Measurements from ENCODE around the gene ADAMTSL1.

Gene ADAMTSL1

DNA sequence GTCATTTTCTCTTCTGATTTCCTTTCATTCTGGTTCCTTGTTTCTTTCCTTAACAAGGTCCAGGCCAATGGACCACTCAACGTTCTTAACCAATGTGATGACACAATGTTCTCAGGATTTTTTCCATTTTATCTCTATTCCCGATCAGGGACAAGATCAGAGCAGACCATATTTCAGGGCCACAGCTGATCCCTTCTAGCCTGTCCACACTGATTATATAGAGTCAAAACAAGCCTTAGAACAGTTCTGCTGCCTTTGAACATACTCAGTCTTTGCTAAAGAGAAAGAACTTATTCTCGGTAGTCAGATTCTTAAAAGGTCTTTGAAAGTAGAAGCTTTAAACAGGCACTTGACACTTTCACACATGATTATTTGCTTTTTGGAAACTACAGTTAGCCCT is 188.4 kb downstream of the ADAMTSL1 start:
- no peak for DNase-seq (ENCODE audit: low spot score)

DNA sequence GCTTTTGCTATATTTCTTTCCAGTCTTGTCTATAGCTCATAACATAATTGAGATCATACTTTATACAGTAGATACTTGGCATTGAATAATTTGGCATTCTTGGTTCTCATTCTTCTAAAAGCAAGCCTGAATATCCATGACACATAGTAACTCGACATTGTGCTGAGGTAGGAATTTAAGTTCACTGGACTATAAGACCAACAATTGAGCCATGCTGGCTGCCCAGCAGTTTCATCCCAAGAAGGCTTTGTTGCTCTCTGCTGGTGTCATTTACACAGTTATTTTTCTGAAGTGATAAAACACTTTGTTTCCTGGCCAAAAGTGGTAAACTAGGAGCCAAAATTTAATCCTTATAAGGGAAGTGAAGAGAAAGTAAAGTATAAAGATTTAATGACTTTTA is 192.0 kb downstream of the ADAMTSL1 start:
- no peak for DNase-seq (ENCODE audit: low spot score)

DNA sequence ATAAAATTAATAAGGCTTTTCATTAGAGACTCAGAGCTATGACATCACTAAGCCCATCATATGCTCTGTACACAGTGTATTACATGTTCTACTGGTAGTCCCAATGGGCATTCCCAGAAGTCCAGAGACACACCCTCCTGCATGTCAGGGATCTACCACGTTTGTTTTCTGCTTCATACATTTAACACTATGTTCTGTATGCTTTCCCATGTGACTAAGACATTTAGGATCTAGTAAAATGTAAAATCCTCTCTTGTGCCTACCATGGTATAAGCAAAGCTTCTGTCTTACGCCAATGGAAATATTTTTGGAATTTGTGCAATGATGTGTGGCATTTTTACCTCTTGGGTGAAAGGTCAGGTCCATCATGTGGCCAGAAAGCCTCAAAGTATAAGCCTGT is 192.4 kb downstream of the ADAMTSL1 start:
- no peak for DNase-seq (ENCODE audit: low spot score)

DNA sequence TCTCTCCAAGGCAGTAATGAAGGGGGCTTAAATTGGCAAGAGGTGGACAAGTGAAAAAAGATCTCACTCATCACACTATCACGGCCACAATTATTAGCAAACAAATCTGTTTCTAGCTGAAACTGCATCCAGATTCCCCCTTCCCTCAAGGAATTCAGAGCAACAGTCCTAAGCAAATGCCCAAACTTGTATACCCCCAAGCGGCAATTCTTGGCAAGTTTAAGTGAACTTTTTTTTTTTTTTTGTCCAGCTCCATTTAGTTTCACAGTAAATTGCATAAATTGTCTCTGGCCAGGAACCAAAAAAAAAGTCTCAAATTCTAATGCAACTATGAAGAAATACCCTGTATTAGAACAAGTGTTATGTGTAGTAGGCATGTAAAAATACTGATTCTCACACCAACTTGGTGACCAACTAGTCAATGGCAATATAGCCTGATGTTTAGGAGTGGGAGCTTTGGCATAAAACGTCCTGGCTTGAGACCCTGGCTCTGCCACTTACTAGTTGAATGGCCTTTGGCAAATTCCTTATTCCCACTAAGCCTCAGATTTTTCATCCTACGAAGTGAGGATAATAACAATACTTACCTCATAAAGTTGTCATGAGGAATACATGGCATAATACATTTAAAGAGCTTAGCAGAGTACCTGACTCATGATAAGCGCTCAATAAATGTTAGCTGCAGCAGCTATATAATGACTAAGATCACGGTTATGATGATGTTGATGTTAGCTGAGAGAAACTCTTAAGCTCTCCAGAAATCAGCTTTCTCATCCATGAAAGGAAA is 193.2 kb downstream of the ADAMTSL1 start:
- no peak for DNase-seq (ENCODE audit: low spot score)

DNA sequence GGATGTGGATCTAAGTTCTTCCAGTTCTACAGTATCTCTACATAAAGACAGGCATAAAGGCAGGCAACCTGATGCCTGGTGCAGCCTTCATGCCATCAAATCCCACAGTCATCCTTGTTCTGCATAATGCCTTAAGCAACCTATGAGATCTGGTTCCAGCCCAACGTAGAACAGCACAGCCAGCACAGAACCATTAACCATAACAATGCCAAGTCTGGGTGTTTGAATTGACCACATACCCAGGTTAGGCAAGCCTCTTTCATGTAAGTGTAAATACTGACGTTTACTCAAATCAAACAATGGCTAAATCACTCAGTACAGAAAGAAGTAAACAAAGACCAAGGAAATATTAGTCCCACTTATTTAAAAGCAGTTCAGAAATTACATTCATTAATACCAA is 195.0 kb downstream of the ADAMTSL1 start:
- no peak for DNase-seq (ENCODE audit: low spot score)

DNA sequence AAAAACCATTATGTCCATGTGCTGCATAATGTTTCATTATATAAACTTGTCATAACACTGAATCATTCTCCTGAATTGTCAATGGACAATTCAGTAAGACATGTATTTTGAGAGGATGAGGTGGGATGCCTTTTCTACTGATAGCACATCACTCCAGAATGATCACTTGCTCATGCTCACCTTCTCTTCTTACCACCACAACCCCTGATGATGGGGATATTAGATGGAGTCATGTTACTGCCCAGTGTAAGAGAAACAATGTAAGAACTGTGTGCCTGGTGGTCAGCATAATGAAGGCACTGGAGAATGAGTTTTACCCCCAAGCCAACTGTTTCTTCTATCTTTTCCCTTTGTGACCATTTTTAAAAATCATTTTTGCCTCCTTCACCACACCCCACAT is 198.8 kb downstream of the ADAMTSL1 start:
- no peak for DNase-seq (ENCODE audit: low spot score)

DNA sequence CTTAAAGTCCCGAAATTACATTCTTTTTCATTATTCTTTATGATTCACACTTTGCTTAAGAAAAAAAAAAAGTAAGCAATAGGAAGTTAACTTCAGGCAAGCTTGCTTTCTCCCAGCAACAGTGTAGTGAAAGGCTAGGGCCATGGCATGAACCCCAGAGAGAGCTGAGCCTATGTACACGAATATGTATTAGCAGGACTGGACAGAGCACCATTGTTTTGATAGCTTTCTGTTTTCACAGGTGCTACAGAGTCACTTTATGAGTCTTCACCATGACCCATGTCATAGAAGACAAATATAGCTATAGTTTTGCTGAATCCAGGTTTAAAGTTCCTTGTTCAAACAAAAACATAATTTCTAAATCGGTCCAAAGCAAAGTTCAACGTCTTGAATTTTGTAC is 199.2 kb downstream of the ADAMTSL1 start:
- no peak for DNase-seq (ENCODE audit: low spot score)

DNA sequence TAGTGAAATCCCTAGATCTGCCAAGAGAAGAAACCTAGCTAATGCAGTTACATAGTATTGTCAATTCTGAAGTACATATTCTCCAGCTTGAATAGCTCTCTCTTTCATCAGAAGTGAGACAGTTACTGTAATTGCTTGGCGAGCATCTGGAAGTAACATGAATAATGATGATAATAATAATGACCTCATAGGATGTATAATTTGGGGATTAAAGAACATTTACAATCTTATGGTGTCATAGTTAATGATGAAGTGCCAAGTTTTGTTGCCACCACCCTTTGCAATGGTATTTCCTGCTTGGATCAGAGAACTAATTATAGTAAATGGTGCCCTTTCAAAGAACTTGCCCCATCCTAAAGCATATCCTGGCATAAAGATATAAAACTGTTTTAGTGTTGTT is 201.4 kb downstream of the ADAMTSL1 start:
- DNase-seq (ENCODE audit: low spot score): no peak

DNA sequence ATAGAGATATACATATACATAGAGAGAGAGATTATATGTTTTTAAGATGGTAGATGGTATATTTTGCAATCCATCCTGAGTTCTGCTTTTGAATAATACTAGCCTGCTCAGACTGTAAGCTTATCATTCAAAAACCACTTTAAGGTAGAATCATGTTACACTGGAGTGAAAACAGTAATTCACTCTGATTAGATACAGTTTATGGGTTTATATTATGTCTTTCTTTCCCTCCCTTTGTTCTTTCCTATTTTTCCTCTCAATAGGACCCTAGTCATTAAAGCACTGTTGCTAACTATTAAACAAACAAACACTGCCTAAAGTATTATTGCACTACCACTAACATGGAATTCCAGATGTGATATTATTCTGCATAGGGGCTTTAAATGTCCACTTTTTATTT is 202.0 kb downstream of the ADAMTSL1 start:
- DNase-seq (ENCODE audit: low spot score): no peak

DNA sequence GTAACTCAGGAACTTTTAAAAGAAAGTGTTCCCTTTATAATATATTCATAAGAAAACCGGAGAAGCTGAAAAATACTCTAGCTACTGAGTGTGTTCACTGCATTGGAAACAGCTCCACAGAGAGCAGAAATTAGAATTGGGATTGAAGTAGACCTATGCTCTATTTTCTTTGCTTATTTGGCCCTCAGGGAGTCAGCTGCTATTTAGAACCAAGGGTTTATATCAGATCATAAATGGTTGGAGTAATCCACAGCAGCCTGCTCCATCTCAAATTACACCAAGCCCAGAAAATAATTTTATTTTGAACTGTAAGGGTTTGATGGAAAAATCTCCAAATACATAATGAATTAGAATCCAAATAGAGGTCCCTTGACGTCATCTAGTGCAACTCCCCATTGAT is 202.6 kb downstream of the ADAMTSL1 start:
- no peak for DNase-seq (ENCODE audit: low spot score)

DNA sequence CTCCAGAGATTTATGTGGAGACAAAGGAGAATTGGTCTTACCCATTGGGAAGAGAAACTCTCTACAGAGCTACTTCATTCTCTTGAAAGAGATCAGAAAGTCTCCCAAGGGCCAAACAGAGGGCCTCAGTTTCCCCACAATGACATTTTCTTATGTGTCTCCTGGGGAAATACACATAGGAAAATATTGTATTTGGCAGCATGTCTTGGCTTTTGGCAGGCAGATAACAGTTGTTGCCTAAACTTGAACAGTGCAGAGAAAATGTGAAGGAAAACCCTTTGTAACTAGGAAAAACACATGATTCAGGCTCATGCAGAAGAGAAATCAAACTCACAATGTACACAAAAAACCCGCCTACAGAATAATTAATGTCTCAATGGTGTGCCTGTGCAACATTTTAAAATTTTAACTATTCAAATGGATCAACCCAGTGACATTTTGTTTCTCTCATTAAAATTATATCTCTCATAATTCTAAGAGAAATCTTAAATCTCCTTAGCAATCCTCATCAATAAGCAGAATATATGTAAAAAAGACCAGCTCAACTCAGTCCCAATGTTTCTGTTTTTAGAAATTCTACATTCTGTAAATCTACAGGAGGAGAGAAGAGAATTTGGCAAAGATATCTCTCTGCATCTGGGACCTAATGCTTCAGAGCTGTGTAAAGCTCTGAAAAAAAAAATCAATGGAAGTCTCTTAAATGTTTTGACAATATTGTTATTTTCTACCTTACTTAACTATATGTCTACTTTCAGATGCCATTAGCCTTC is 205.1 kb downstream of the ADAMTSL1 start:
- no peak for DNase-seq (ENCODE audit: low spot score)

DNA sequence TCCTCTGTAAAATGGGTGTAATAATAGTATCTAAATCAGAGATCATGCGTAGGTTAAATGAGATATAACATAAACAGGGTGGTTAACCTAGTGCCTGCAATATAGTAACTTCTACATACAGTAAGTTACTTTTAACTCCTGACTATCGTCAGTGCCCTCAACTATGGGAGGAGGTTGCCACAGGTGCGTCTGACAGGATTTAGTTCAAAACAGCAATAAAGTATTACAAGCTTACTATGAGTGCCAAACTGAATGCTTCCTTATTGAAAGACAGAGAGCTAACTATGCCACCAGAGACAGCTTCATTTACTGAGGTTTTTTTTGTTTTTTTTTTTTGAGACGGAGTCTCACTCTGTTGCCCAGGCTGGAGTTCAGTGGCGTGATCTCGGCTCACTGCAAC is 209.0 kb downstream of the ADAMTSL1 start:
- no peak for DNase-seq (ENCODE audit: low spot score)

DNA sequence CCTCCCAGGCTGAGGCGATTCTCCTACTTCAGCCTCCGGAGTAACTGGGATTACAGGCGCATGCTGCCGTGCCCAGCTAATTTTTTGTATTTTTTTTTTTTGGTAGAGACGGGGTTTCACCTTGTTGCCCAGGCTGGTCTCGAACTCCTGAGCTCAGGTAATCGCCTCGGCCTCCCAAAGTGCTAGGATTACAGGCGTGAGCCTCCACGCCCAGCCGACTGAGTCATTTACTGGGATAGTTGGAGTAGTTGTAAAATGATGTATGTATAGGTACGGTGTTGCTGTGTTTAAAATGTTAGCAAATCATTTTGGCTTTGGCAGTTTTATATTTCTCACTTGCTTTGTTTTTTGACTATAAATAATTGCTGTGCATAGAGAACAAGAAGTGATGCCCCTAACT is 209.4 kb downstream of the ADAMTSL1 start:
- no peak for DNase-seq (ENCODE audit: low spot score)

DNA sequence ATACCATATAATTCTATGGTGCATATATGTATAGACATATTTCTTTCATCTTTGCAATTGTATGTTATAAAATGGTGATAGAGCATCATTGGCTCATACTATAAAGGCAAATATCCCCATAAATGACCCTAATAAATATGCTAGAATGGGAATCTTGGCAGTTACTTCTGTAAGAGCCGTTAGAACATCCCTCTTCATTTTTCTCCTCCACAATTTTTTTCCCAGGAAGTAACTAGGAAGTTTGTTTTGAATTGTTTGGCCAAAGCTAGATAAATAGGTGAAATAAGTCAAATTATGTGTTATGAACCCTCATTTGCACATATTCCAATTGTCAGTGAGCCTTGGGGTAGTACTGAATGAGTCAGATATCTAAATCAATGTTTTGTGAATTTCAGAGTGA is 209.9 kb downstream of the ADAMTSL1 start:
- DNase-seq (ENCODE audit: low spot score): no peak

DNA sequence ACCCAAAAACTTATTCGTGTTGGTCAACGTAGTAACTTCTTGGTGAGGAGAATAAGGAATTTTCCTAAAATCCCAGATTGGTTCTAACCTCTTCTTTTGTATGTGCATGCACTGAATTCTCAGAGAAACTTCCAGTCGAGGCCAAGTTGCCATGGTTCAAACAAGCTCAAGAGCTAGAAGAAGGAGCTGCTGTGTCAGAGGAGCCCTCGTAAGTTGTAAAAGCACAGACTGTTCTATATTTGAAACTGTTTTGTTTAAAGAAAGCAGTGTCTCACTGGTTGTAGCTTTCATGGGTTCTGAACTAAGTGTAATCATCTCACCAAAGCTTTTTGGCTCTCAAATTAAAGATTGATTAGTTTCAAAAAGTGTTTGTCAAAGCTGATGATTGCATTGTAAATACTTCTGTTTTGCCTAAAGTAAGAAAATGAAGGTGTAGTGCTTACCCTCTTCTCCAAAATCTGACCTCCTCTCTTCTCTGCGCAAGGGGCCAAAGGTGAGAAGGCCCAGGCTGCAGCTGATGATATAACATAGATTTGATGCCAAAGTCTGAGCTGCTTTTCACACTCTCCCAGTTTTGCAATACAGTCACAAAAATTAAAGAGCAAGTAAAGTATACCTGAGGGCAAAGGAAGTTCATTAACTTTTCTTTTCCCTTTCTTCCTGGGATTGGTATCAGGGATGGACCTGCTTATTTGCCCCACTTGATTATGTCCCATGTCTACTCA is 210.8 kb downstream of the ADAMTSL1 start:
- DNase-seq (ENCODE audit: low spot score): no peak

DNA sequence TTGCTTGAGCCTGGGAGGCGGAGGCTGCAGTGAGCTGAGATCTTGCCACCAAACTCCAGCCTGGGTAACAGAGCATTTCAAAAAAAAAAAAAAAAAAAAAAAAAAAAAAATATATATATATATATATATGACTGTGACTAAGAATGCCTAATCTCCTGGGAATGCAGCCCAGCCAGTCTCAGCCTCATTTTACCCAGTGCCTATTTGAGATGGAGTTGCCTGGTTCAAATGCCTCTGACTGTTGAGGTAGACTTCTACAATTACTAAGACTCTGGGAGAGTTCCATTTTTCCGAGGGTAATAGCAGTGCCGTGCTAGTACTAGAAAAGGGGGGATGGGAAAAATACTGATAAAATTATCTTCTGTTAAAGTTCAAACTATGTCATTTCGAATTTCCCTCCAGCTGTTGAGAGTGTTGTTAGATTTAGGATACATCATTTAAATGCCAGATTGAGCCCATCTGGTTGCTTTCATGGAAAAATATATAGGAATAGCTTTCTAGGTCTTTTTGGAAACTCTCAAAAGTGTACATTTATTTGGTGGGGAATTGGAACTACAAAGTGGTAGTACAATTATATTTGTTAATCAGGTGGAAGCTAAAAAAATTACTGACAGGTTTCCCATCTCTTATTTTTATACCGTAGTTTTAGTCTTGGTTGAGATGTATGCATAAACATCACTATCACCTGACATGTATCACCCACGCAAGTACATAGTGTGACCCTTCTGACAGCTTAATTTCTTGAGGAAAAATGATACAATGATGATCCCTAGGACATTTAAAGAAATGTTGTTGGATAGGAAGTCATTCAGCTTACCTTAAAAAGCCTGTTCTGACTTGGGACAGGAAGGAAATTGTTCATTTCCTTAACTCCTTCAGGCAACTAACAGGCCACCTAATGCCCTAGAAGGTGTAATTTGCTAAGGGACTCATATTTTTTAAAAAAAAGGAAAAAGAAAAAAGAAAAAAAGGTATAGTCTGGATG is 214.9 kb downstream of the ADAMTSL1 start:
- no peak for DNase-seq (ENCODE audit: low spot score)

DNA sequence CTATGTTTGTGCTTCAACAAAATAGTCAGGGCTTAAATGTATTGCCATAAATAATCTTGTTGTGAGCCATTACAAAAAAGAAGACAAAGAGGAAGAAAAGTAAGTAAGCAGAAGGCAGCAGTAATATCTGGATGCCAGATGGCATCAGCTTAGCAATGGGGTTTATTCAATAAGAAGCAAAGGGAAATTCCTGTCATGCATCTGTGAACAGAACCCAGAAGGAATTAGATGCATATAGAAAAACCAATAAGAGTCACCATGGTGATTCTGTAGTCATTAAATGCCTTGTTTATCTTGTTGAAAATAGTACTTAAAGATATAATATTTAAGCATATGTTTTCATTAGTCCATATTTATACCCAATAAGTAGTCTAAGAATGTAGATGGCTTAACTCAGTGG is 216.0 kb downstream of the ADAMTSL1 start:
- DNase-seq (ENCODE audit: low spot score): no peak

DNA sequence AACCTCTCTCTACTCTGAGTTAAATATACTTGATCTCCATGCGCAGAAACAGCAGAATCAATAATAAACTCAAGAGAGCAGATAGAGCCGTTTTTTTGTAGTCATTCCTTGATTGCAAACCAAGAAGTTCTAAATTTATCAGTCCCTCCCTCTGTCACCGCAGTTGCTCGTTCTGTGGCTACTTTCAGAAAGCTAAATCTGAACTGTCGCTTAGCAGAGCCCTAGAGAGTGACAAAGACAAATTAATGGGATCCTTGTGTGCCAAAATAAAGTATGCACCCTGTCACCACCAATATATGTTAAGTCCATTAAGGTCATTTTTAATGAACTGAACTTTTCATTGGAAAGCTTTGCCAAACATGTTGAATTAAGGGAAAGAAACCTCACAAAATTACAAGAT is 218.3 kb downstream of the ADAMTSL1 start:
- no peak for DNase-seq (ENCODE audit: low spot score)

DNA sequence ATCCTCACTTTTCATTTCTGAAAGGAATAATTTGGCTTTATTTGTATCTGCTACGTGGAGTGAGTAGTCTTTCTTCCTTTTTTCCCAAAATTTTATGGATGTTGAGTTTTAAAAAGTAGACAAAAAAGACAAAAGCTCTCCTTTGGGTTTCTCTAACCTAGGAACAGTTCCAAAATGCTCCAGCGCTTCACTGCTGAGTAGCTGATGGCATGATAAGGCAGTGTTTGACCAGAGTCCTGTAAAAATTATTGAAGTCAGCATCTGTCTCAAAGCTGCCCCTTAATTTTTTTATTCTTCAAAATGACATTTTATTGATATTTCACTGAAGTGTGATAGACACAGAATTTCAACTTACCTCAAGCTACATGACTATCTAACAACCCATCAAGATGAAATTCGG is 219.0 kb downstream of the ADAMTSL1 start:
- no peak for DNase-seq (ENCODE audit: low spot score)

DNA sequence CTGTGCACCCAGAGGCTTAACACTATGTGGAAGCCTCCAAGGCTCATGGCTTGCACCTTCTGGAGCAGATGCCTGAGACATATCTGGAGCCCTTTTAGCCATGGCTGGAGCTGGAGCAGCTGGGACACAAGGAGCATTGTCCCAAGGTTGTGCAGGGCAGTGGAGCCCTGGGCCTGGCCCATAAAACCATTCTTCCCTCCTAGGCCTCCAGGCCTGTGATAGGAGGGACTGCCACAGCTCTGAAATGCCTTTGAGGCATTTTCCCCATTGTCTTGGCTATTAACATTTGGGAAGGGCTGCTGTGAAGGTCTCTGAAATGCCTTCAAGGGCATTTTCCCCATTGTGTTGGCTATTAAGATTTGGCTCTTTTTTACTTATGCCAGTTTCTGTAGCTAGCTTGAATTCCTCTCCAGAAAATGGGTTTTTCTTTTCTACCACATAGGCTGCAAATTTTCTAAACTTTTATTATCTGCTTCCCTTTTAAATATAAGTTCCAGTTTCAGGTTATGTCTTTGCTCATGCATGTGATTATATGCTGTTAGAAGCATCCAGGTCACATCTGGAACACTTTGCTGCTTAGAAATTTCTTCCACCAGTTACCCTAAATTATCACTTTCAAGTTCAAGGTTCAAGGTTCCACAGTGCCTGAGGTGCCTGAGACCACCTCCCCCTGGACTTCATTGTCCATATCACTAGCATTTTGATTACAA is 221.2 kb downstream of the ADAMTSL1 start:
- no peak for DNase-seq (ENCODE audit: low spot score)

DNA sequence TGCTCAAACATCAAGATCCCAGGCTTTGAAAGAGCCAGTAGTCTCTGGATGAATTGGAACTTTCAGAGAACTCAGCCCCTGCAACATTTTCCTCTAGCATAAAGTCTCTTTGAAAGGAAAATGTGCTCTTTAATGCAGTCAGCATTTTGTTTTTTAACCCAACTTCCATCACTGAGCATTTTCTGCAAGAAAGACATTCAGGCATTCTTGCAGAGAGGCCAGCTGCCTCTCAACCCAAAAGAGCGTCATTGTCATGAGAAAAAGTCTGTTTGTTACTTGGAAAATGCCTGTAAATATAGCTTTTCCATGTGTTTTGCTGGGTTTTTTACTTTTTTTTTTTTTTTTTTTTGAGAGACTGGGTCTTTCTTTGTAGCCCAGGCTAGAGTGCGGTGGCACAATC is 225.0 kb downstream of the ADAMTSL1 start:
- DNase-seq (ENCODE audit: low spot score): no peak

Data from CD4-positive, alpha-beta T cell treated with Interleukin-6 at 100 ng/mL for 8 hours (primary cell).